GM15510 (cell line): Measurements from ENCODE around the gene PLEKHH1.

Source experiments
- POLR2A ChIP-seq: IDR thresholded peaks from 3 replicates; pipeline ENCODE4 v1.6.1; 2011; ENCODE audit warnings: borderline replicate concordance; ENCODE audit not compliant: insufficient read length; ENCODE audit errors: extremely low read depth

PLEKHH1 gene

DNA sequence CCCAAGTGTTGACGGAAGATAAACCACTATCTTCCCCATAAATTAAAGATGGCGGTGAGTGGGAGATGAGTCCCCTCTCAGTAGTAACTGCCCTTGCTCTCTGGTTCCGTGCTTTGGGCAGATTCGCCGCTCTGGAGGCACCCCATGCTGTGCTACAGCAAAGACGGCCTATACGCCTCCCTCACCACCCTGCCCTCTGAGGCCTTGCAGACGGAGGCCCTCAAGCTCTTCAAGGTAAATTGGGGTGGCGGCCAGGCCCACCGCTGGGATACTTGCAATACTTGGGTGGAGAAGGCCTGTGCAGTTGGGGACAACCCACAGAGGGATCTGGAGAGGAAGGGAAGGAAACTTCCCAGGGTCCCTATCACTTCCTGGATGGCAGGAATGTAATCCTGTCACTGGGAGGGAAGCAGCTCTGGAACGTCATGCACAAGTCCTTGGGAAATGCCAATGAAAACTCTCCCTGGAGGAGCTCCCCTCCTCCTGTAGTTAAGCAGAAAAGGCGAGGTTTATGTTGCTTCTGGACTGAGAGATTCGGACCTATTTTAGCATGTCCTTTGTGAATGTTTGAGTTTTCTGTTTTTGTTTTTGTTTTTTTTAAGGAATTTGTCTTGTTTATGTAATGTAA is 44.2 kb downstream of the PLEKHH1 start:
- no peak for TF ChIP-seq POLR2A

DNA sequence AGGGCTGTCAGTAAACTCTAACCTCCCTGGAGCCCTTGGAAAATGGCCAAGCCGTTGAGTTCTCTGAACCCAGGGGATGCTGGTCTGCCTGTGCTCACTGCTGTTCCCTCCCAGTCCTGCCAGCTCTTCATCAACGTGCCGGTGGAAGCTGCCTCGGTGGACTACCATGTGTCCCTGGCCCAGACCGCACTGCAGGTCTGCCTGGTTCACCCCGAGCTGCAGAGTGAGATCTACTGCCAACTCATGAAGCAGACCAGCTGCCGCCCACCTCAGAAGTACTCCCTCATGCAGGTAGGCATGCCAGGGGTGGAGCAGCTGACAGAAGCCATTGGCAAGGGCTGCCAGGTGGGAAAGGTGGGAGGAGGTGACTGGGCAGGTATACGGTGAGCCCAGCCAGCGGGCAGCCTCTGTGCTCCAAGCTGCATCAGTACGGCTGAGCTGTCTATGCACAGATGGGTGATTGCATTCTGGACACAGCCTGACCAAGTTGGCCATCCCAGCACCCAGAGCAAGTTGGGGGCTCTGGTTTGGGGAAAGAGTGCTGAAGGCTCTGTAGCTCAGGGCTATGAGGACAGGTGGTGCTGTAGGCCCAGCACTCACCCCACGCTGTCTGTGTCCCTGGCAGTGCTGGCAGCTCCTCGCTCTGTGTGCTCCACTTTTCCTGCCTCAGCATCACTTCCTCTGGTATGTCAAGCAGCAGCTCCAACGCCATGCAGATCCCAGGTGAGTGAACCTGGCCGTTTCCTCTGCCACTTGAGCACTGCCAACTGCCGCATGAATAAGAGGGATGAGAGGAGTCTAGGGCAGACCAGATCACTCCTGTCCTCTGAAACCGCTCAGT is 45.0 kb downstream of the PLEKHH1 start:
- TF ChIP-seq POLR2A = no peak

DNA sequence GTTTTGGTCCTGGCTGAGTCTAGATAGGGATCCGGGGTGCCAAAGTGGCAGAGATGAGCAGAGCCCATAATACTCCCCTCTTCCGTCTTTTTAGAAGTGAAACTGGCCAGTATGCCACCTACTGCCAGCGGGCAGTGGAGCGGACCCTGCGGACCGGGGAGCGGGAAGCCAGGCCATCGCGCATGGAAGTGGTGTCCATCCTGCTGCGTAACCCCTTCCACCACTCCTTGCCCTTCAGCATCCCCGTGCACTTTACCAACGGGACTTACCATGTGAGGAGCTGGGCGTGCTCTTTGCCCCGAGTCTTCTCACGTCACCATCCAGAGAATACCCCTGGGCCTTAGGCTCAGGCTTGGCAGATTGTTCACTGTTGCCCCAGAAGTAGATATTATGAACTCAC is 46.0 kb downstream of the PLEKHH1 start:
- TF ChIP-seq POLR2A = no peak

DNA sequence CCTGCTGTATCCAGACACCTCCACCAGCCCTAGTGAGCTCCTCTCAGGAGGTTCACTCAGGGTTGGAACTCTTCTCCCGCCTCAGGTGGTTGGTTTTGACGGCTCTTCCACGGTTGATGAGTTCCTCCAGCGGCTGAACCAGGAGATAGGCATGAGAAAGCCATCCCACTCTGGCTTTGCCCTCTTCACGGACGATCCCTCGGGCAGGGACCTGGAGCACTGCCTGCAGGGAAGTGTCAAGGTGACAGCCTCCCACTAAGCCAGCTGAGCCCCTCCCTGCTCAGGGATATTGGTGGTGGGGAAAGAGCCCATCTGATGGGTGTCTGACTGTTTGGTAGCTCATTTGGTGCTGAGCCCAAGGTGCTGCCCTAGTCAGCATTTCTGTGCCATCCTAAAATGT is 46.5 kb downstream of the PLEKHH1 start:
- TF ChIP-seq POLR2A = no peak

DNA sequence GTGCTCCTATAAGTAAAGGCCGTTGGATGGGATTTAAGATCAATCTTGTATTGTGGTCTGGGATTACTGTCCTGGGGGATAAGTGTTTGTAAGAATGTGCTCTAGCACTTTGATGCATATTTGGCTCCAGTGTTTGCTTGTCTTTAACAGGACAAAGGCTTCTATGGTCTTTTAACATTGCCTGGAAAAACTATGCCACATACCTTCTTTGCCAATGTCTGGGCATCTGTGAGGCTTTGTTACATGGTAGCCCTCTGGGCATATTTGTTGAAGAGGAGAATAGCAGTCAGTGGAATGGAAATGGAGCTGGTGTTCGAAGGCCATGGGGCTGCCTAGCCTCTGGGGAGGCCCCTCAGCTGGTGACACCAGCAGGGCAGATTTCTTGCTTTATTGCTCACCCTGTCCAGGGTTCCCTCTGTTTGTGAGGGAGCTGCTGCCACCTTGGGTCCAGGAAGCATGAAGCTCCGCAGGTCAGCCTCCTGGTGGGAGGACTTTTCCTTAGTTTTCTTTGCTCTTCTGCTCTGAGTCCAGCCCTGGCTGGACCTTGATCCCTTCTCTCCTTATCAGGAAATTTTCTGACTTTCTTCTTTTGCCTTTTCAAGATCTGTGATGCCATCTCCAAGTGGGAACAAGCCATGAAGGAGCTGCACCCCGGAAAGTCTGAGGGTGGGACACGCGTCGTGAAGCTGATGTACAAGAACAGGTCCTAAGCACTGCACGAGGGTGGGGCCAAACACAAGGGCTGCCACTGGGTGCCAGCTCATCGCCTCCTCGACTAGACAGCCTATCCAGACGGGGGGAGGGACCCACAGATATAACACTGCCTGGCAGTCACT is 47.5 kb downstream of the PLEKHH1 start:
- no peak for TF ChIP-seq POLR2A

DNA sequence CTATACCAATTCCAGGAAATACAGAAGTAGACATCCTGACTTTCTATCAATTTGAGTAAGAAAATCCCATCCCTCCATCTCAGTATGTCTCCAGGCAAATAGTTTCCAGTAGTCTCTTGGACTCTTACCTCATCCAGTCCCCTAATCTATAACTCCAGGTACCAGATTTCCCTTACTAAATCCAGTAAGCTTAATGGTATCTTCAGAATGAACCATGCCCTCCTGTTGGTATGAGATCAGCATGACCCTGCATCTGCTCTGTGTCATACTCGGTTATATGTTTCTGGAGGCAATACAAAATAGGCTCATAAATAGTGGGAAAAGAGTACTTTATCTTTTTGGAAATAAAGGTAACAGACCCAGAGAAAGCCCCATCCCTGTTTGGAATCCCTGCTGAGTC is 48.6 kb downstream of the PLEKHH1 start:
- TF ChIP-seq POLR2A = no peak

DNA sequence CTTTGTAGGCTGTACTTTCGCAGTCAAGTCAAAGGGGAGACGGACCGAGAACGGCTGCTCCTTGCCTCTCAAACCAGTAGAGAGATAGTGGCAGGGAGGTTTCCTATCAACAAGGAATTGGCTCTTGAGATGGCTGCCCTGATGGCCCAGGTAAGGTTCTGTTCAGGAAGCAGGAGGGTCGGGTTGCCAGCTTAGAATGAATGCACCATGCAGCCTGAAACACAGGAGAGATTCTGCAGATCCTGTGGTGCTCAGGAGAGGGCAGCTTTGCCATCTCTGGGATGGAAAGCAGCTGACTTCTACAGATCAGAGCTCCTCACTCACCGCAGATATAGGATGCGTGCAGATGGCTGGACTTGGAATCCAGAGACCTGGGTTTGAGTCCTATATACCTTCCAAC is 49.0 kb downstream of the PLEKHH1 start:
- TF ChIP-seq POLR2A = no peak

DNA sequence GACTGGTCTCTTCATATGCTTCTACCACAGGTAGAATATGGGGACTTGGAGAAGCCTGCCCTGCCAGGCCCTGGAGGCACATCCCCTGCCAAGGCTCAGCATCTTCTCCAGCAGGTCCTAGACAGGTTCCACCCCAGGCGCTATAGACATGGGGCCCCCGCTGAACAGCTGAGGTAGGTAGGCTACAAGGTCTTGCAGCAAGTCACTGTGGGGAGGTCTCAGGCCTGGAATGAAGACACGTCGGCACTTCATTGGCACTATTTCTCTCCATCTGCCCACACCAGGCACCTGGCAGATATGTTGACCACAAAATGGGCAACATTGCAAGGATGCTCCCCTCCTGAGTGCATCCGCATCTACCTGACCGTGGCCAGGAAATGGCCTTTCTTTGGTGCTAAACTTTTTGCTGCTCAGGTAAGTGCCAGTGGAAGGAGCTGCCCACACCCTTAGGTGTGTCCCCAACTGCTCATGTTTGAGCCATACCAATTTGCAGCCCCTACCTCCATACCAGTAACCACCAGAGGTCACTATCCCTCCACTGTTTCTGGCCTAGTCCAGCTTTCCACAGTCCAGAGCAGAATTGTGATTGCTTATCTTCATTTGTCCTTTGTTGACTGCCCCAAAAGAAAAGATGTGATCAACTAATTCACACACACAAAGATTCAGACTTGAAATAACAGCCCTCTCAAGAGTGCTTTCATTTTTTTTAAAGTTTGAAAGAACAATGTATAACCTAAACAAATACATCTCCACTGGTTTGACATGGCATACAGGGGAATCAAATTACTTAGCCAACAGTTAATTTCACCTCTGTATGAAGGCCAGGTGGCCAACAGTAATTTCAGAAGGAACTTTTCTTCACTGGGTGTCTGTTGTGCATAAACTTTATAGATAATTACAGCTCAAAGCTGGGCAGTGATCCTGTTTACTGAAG is 50.9 kb downstream of the PLEKHH1 start:
- TF ChIP-seq POLR2A = no peak

DNA sequence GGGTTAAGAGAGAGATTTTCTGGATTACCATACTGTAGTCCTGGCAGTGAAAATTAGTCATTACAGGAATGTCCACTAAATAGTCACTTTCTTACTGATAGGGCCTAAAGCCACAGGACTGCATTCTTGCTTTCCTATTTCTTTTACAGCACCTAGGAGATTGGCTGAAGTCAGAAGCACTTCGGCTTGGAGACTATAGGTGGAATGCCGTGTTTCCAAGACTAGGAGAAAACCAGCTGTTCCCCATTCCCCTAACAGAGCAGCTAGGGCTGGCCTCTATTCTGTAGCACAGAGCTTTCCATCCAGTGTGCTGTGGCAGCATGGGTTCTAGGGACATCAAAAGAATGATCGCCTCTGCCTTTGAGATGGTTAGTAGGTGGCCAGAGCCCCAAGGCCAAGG is 51.9 kb downstream of the PLEKHH1 start:
- no peak for TF ChIP-seq POLR2A

DNA sequence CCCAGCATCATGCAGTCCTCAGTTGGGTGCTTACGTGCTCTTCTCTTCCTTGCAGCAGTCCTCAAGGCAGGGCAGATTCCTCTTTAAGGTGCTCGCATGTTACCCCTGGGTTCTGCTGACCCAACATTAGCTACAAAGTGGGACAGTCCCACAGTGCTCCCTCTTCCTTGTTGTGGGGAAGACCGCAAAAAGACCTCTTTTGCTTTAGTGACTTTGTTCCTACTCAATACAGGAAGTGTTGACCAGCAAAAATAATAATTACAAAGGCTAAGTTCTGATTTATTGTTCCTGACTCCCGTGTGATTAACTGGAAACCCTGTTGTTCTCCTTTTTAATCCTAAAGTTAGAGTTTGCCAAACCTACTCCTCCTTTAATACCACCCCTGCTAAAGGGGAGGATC is 53.3 kb downstream of the PLEKHH1 start:
- TF ChIP-seq POLR2A = no peak

DNA sequence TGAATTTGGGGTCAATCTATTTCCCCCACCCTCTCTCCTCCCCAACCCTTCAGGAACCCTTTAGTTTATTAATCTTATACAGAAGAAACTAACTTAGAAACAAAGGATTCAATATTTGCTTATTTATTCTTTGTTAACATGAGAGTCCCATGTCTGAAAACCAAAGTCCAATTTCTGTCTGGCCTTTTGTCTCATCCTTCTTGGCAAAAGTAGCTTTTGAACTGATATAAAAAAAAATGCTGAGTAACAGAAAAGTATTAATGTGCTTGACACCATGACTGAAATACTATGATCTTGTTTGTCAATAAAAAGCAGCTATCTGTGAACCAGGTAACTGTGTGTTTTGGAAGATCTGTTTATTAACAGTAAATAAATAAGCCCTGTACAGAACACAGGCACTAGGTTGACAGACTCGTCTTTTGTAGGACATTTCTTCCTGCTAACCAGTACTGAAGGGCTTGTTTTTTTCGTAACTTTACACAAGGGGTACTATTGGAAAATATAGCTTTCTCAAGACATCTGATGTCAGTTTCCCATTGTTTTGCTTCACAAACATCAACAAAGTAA is 56.2 kb downstream of the PLEKHH1 start:
- no peak for TF ChIP-seq POLR2A

DNA sequence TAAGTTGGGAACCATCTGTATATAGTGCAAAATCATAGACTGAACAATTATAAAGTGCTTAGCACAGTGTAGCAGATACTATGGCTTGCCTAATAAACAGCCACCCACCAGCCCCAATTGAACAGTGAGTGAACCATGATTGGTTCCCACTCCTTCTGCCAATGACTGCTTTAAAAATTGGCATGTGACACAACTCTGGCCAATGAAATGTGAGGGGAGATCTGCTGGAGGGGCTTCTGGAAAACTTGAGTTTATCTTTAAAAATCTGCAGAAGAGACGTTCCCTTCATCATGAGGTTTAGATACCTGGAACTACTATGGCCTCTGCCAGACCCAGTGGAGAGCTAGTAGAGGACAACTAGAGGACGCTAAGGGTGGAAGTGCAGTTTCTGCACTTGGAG is 62.3 kb downstream of the PLEKHH1 start:
- no peak for TF ChIP-seq POLR2A

DNA sequence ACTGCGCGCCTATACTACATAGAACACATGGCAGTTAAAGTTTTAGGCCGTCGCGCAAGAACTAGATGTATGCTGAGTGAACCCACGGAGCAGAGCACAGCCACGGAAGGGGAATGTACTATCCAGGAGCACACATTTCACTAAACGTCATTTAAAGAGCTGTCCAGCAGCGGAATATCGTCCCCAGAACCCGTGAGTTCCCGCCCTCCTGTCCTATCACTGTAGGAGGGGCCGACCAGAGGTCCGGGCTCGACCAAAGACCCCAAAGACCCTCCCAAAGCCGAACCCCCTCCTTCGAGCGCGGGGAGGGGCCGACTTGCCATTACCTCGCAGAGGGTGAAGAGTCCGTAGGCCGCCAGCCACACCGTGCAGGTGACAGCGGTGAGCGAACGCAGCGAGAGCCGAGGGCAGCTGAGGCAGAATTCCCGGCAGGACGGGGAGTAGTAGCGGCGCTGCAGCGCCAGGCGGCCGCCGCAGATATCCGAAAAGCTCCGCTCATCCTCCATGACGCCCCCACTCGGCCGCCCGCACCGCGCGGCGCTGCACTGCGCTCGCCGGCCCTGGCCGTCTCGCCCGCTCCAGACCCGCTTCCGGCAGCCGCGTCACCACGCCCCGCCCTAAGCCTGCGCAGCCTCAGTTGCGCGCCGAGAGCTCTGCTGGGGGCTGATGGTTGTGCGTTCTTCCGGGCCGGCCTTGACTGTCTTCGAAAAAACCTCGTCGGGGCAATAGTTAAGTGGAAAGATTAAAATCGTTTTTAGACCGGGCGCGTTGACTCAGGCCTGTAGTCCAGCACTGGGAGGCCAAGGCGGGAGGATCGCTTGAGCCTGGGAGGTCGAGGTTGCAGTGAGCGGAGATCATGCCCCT is 66.8 kb downstream of the PLEKHH1 start, which contains the start of gene PIGH:
Gene PIGH (minus strand): TSS at position 571 of the 864 bp plus-strand sequence. CDS start 65 bp downstream, at position 506.
- TF ChIP-seq POLR2A = peak; percentile 75
